ENCODE data around the gene CFP.

The CFP gene

DNA sequence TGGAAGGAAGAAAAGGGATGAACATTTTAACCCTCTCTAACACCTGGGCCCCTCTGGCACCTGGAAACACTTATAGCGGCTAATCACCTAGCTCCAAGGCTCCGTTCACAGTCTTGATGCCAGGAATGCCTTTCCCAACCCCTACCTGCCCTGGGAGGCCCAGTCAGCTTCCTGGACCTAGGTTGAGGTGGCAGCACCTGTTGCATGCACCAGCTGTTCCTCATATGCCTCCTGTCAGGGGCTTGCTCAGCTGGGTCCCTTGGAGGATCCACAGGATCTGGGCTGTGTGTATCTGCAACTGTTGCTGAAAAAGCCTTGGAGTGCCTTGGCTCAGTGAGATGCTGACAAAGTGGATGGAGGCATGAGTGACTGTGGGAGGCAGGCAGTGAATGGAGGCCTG, 4.4 kb downstream of the CFP start:
- TF ChIP-seq EZH2phosphoT487 (IDR thresholded peaks at IDR 0.05; ENCODE audit: borderline replicate concordance, low read length): no peak
- TF ChIP-seq, protein P1, sequence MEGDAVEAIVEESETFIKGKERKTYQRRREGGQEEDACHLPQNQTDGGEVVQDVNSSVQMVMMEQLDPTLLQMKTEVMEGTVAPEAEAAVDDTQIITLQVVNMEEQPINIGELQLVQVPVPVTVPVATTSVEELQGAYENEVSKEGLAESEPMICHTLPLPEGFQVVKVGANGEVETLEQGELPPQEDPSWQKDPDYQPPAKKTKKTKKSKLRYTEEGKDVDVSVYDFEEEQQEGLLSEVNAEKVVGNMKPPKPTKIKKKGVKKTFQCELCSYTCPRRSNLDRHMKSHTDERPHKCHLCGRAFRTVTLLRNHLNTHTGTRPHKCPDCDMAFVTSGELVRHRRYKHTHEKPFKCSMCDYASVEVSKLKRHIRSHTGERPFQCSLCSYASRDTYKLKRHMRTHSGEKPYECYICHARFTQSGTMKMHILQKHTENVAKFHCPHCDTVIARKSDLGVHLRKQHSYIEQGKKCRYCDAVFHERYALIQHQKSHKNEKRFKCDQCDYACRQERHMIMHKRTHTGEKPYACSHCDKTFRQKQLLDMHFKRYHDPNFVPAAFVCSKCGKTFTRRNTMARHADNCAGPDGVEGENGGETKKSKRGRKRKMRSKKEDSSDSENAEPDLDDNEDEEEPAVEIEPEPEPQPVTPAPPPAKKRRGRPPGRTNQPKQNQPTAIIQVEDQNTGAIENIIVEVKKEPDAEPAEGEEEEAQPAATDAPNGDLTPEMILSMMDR (IDR thresholded peaks at IDR 0.05; ENCODE audit: low read depth, low read length, poor library complexity, severe bottlenecking): no peak
- Histone ChIP-seq H3K27me3 (ENCODE audit: control insufficient read depth, low read length) (peaks cover 7% of the 10 kb centered on the region; the same call in 1 of the 2 replicates), H3K9me3 (ENCODE audit: control insufficient read depth, insufficient read depth, low read length) (no peaks in the 10 kb centered on the region), H3K9me2 (replicated peaks; ENCODE audit: control insufficient read depth, low read length) (no peaks in the 10 kb centered on the region), H3K79me2 (ENCODE audit: control insufficient read depth, low read length) (no peaks in the 10 kb centered on the region), H4K20me1 (ENCODE audit: control insufficient read depth, insufficient read depth, low read depth, low read length) (no peaks in the 10 kb centered on the region), H3F3A (ENCODE audit: control insufficient read depth, insufficient read depth) (no peaks in the 10 kb centered on the region), H3K4me2 (ENCODE audit: low read length) (no peak overlapping the region), H3K27ac (ENCODE audit: low read depth, low read length) (no peak overlapping the region), H3K4me3 (ENCODE audit: low read length) (no peak overlapping the region), H3K36me3 (ENCODE audit: control insufficient read depth, low read length) (no peaks in the 10 kb centered on the region), H3K4me1 (ENCODE audit: control insufficient read depth, low read length) (peaks cover 22% of the 10 kb centered on the region)

DNA sequence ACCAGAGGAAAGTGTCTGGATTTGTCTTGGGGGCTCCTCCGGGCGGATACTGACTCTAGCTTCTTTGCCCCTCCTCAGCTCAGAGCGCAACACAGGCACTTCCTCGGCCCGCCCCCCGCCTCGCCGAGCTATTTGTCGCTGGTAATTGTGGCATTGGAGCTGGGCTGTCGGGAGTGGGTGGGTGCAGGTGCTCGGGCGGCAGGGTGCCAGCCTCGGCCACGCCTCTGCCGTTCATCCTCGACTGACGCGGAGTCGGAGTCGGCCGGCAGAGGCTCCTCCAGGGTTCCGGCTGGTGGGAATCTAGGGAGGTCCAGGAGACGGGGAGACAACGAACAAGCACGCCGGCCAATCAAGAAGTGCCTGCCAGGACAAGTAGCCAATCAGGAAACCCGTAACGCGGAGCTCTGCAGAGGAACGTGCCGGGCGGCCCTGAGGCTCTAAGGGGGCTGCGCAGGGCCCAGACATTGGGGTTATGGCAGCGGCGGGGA, 6.1 kb downstream of the CFP start:
- TF ChIP-seq EZH2phosphoT487 (IDR thresholded peaks at IDR 0.05; ENCODE audit: borderline replicate concordance, low read length): no peak
- TF ChIP-seq, protein P1 (IDR thresholded peaks at IDR 0.05; ENCODE audit: low read depth, low read length, poor library complexity, severe bottlenecking): no peak
- Histone ChIP-seq H3K9me2 (replicated peaks; ENCODE audit: control insufficient read depth, low read length) (no peaks in the 10 kb centered on the region), H3K9me3 (ENCODE audit: control insufficient read depth, insufficient read depth, low read length) (no peaks in the 10 kb centered on the region), H3K4me3 (ENCODE audit: low read length) (peak overlapping the region; percentile 64), H3K79me2 (ENCODE audit: control insufficient read depth, low read length) (no peaks in the 10 kb centered on the region), H3K27ac (ENCODE audit: low read depth, low read length) (no peak overlapping the region), H3K36me3 (ENCODE audit: control insufficient read depth, low read length) (no peaks in the 10 kb centered on the region), H3K27me3 (ENCODE audit: control insufficient read depth, low read length) (peaks cover 7% of the 10 kb centered on the region; the same call in 1 of the 2 replicates), H4K20me1 (ENCODE audit: control insufficient read depth, insufficient read depth, low read depth, low read length) (no peaks in the 10 kb centered on the region), H3F3A (ENCODE audit: control insufficient read depth, insufficient read depth) (no peaks in the 10 kb centered on the region), H3K4me2 (ENCODE audit: low read length) (peak overlapping the region; percentile 64), H3K4me1 (ENCODE audit: control insufficient read depth, low read length) (peaks cover 8% of the 10 kb centered on the region)

DNA sequence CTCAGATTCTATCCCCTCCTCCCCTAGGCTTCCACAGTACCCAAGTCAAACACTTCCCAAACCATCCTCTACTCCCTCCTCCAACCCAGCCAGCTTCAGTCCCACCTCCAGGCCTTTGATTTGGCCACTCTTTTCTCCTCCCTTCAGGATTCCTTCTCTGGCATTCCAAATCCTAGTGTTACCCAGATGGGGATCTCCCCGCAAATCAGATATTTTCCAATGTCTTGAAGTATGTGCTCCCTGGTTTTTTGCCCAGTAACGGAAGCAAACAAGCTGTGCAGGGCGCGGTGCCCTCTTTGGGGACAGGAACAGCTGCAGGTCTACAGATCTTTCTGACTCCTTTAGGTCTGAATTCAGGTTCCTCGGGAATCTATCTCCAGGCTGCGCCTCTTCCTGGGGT, 7.9 kb downstream of the CFP start:
- Histone ChIP-seq H4K20me1 (ENCODE audit: control insufficient read depth, insufficient read depth, low read depth, low read length) (no peaks in the 10 kb centered on the region), H3K36me3 (ENCODE audit: control insufficient read depth, low read length) (no peaks in the 10 kb centered on the region), H3K79me2 (ENCODE audit: control insufficient read depth, low read length) (no peaks in the 10 kb centered on the region), H3K27ac (ENCODE audit: low read depth, low read length) (no peak overlapping the region), H3K27me3 (ENCODE audit: control insufficient read depth, low read length) (peaks cover 7% of the 10 kb centered on the region; the same call in 1 of the 2 replicates), H3K9me2 (replicated peaks; ENCODE audit: control insufficient read depth, low read length) (no peaks in the 10 kb centered on the region), H3K4me3 (ENCODE audit: low read length) (no peak overlapping the region), H3K4me1 (ENCODE audit: control insufficient read depth, low read length) (peaks cover 8% of the 10 kb centered on the region), H3K9me3 (ENCODE audit: control insufficient read depth, insufficient read depth, low read length) (no peaks in the 10 kb centered on the region), H3F3A (ENCODE audit: control insufficient read depth, insufficient read depth) (no peaks in the 10 kb centered on the region), H3K4me2 (ENCODE audit: low read length) (no peak overlapping the region)
- no peak for TF ChIP-seq EZH2phosphoT487 (IDR thresholded peaks at IDR 0.05; ENCODE audit: borderline replicate concordance, low read length)
- TF ChIP-seq, protein P1 (IDR thresholded peaks at IDR 0.05; ENCODE audit: low read depth, low read length, poor library complexity, severe bottlenecking): no peak
